ENCODE data around the gene EFCAB14.
"Not testable (repeated sequence)": the region's sequence is repeated elsewhere in the genome, so short reads cannot be mapped to it uniquely, and the experiment has no call there.

Gene EFCAB14

DNA sequence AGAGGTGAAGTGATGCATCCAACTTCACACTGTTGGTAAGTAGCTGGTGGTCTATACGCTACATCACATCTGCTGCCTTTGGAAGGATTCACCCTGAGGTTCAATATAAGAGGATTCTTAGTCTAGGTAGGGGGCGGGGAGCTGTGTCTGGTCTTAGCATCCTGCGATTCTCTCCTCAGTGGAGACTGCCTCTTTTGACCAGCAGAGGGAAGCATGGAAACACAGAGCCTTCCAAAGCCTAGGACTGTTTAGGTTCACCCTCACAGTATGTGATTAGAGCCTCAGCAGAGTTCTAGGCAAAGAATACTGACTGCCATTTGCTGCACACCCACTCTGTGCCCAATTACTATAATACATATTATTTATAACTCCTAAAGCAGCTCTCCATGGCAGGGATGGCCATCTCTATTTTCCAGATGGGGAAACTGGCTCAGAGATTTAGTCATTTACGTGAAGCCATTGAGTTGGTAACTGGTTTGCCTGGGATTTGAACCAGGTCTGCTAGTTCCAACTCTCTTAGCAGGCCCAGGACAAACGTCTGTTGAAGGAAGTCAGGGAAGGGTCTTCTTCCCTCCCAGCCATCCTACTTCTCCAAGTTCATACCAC is 28.9 kb upstream of the EFCAB14 start:
- peak; percentile 84 for DNase-seq (ENCODE audit: low read depth)
- no peak overlapping the region for H3K4me3 ChIP-seq (ENCODE audit: low read depth, low read length)
- TF ChIP-seq, protein P1, sequence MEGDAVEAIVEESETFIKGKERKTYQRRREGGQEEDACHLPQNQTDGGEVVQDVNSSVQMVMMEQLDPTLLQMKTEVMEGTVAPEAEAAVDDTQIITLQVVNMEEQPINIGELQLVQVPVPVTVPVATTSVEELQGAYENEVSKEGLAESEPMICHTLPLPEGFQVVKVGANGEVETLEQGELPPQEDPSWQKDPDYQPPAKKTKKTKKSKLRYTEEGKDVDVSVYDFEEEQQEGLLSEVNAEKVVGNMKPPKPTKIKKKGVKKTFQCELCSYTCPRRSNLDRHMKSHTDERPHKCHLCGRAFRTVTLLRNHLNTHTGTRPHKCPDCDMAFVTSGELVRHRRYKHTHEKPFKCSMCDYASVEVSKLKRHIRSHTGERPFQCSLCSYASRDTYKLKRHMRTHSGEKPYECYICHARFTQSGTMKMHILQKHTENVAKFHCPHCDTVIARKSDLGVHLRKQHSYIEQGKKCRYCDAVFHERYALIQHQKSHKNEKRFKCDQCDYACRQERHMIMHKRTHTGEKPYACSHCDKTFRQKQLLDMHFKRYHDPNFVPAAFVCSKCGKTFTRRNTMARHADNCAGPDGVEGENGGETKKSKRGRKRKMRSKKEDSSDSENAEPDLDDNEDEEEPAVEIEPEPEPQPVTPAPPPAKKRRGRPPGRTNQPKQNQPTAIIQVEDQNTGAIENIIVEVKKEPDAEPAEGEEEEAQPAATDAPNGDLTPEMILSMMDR (conservative IDR thresholded peaks at IDR 0.05; ENCODE audit: low read depth, low read length) = peak; percentile 92

DNA sequence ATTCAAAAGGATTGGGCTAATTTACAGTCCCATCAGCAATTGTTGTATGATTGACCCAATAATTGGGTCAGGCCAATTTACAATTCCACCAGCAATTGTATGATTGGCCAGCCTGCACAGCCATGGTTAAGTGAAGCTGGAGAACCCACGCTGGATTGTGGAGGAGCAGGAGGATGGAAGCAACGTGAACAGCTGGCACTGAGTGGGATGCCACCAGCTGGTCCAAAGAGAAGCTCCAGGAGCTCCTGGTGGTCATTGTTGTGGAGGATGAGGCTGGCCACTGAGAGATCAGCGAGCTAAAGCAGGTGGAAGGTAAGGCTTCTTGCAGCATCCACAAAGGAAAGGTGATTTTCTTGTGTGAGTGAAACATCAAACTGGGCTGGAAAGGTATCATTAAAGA is 23.2 kb upstream of the EFCAB14 start:
- no peak for DNase-seq (ENCODE audit: low read depth)
- H3K4me3 ChIP-seq (ENCODE audit: low read depth, low read length) = no peak overlapping the region
- TF ChIP-seq, protein P1 (conservative IDR thresholded peaks at IDR 0.05; ENCODE audit: low read depth, low read length) = no peak

DNA sequence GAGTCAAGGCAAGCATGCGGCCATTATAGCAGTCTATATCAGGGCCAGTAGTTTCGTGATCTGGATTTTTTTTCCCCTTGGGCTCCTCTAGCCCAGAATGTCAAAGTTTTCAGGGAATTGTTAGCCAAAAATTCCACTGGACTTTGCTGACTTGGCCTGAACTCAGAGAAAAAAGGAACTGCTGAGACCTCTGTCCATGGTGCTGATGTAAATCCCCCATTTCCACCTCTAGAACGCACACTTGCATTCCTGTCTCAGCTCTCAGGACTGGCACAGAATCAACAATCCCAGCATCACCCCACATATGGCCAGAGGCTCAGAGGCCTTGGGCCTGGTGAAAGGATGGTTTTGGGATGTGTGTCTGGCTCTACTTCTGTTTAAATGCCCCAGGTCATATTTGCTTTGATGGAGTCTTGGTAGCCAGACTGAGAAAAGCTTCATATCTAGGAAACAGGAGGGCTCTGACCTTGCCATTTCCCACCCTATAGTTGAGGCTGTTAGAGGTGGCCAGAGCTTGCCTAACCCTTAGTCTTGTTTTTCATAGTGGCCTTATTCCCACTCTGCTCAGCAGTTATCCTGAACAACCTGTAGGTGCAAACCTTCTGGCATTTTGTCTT is 16.9 kb upstream of the EFCAB14 start:
- H3K4me3 ChIP-seq (ENCODE audit: low read depth, low read length) = no peak overlapping the region
- DNase-seq (ENCODE audit: low read depth) = peak; percentile 80

DNA sequence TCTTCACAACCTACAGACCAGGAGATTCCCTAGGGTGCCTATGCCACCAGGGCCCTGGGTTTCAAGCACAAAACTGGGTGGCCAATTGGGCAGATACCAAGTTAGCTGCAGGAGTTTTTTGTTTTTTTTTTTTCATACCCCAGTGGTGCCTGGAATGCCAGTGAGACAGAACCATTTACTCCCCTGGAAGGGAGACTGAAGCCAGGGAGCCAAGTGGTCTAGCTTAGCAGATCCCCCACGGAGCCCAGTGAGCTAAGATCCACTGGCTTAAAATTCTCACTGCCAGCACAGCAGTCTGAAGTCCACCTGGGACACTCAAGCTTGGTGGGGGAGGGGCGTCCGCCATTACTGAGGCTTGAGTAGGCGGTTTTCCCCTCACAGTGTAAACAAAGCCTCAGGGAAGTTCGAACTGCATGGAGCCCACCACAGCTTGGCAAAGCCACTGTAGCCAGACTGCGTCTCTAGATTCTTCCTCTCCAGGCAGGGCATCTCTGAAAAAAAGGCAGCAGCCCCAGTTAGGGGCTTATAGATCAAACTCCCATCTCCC is 9.5 kb upstream of the EFCAB14 start:
- DNase-seq (ENCODE audit: low read depth); H3K4me3 ChIP-seq (ENCODE audit: low read depth, low read length): not testable (repeated sequence)

More for the DNA sequence above, 16.9 kb upstream of the EFCAB14 start:
- TF ChIP-seq, protein P1 (conservative IDR thresholded peaks at IDR 0.05; ENCODE audit: low read depth, low read length) = peak; percentile 62

DNA sequence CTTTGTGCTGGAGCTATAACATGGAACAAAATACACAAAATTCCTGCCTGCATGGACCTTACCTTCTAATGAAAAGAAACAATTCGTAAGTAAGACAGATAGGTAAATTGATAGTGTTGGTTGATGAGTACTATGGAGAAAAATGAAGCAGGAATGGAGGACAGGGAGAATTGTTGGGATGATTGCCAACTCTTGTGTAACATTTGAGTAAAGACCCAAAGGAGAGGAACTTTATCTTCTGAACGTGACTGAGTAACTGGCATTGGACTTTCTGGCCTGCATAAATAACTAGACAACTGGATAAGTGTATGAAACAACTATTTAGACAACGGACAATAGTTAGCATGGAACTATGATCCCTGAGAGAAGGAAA is 6.8 kb upstream of the EFCAB14 start:
- DNase-seq (ENCODE audit: low read depth) = peak; percentile 60
- no peak overlapping the region for H3K4me3 ChIP-seq (ENCODE audit: low read depth, low read length)
- TF ChIP-seq, protein P1 (conservative IDR thresholded peaks at IDR 0.05; ENCODE audit: low read depth, low read length) = no peak

DNA sequence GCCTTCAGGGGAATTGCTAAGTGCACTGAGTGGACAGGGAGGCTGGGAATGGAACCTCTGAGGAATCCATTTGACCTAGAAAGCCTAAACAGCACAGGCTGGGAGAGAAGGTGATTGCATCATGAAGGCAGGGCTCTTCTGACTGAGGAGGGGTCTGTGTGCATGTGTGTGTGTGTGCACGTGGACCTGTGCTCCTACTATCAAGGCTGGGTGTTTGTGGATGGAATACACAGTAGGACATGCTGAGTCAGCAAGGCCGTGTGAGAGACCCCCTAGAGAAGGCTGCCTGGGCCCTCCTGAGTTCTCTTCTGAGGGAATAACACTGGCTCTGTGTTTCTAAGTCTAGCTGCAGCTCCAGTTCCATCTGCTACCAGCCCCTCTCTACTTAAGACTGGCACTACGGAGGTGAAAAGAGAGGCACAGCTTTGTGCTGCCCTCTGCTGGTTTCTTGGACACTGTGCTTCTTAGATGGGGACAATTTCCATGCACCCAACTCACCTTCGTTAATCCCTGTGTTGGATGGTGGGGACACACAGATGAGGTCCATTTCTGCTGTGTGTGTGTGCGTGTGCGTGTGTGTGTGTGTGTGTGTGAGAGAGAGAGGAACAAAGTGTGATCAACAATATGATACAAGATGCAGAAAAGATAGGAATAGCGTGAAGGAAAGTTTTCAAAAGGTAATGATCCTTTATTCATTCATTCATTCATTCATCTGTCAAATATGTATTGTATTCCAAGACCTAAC is 6.2 kb upstream of the EFCAB14 start:
- TF ChIP-seq, protein P1 (conservative IDR thresholded peaks at IDR 0.05; ENCODE audit: low read depth, low read length) = peak; percentile 93
- peak; percentile 93 for DNase-seq (ENCODE audit: low read depth)
- no peak overlapping the region for H3K4me3 ChIP-seq (ENCODE audit: low read depth, low read length)

DNA sequence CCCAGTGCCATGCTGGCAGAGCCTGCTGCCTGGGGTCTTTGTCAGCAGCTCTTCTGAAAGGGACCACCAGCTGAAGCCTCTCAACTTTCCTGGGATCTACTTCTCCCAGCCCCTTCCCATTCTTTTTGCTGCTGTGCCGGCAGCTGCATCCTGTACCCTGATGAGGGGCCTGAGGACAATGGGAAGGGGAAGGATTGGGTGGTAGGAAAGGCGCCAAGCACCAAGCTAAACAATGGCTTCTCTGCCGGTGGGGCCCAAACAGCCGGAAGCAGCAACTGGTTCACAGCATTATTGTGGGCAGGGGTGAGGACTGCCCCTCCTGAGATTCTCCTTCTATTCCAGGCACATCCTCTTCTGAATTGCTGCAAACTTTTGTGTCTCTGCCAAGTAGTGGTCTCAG is 5.0 kb upstream of the EFCAB14 start:
- H3K4me3 ChIP-seq (ENCODE audit: low read depth, low read length) = no peak overlapping the region
- TF ChIP-seq, protein P1 (conservative IDR thresholded peaks at IDR 0.05; ENCODE audit: low read depth, low read length) = no peak
- no peak for DNase-seq (ENCODE audit: low read depth)

All from choroid plexus epithelial cell (primary cell).